K562 (cell line): ENCODE measurements around the gene MRPL10. TPM values are rescaled to one million over a fixed set of nuclear protein-coding genes. Genes with fewer than 3 reads are reported as not detected.
A peak's percentile ranks its signal among the peaks of the same experiment; 100 is the strongest.

ENCODE experiments used
- CSDE1 ChIP-seq, 2 experiments: fragments of 450-650 bp; IDR thresholded peaks; 2 replicates each; pipeline ENCODE4 v1.6.1; 2016; ENCODE audit warnings: mild to moderate bottlenecking in 1 of 2
- E2F8 ChIP-seq: fragments of 450-650 bp; IDR thresholded peaks from 2 replicates; pipeline ENCODE4 v1.7.1; 2018; ENCODE audit warnings: mild to moderate bottlenecking, low read depth; ENCODE audit not compliant: partially characterized antibody
- EWSR1 ChIP-seq: fragments of 450-650 bp; IDR thresholded peaks from 2 replicates; pipeline ENCODE4 v1.6.1; 2018; ENCODE audit warnings: borderline replicate concordance, mild to moderate bottlenecking, low read depth, moderate library complexity; ENCODE audit not compliant: partially characterized antibody
- FOXA1 ChIP-seq: fragments of 450-650 bp; IDR thresholded peaks from 2 replicates; pipeline ENCODE4 v1.6.1; 2016; ENCODE audit warnings: mild to moderate bottlenecking, borderline replicate concordance
- GTF2F1 ChIP-seq: IDR thresholded peaks from 2 replicates; pipeline ENCODE4 v1.6.1; 2011; ENCODE audit warnings: low read depth, low read length, improper control_type of control experiment
- HMG20A ChIP-seq: fragments of 450-650 bp; formaldehyde crosslinking; conservative IDR thresholded peaks from 2 replicates; pipeline ENCODE4 v1.4.0; 2020; ENCODE audit warnings: mild to moderate bottlenecking, mixed read lengths
- JUNB ChIP-seq: fragments of 450-650 bp; formaldehyde crosslinking; conservative IDR thresholded peaks from 2 replicates; pipeline ENCODE4 v1.4.0; 2020; ENCODE audit warnings: mild to moderate bottlenecking
- LCOR ChIP-seq: sonication (generic); formaldehyde crosslinking; IDR thresholded peaks from 2 replicates; pipeline ENCODE4 v1.8.0; 2022; ENCODE audit warnings: mild to moderate bottlenecking, missing genetic modification reagents
- NRF1 ChIP-seq, 2 experiments: fragments of 450-650 bp; IDR thresholded peaks in 1 of 2; conservative IDR thresholded peaks in 1 of 2; 2 replicates each; pipeline ENCODE4 v1.6.1; 2014; ENCODE audit warnings: mild to moderate bottlenecking in 2 of 2
- PRDM10 ChIP-seq: fragments of 450-650 bp; IDR thresholded peaks from 2 replicates; pipeline ENCODE4 v1.6.1; 2018; ENCODE audit not compliant: partially characterized antibody
- SMARCA5 ChIP-seq: fragments of 450-650 bp; IDR thresholded peaks from 2 replicates; pipeline ENCODE4 v1.6.1; 2016
- STAT5A ChIP-seq: IDR thresholded peaks from 2 replicates; pipeline ENCODE4 v1.6.1; 2012; ENCODE audit warnings: low read length, inconsistent platforms, borderline replicate concordance
- TEAD1 ChIP-seq, 2 experiments: fragments of 450-650 bp in 1 of 2; sonication (generic) in 1 of 2; formaldehyde crosslinking; IDR thresholded peaks; 2 replicates each; pipeline versions ENCODE4 v1.4.0 to v1.8.0; 2020 to 2022; ENCODE audit warnings: mild to moderate bottlenecking in 2 of 2, missing genetic modification reagents in 1 of 2
- TRIM24 ChIP-seq, 2 experiments: fragments of 450-650 bp; IDR thresholded peaks; 2 replicates each; pipeline ENCODE4 v1.6.1; 2016
- TSHZ1 ChIP-seq: fragments of 250-450 bp; sonication (Bioruptor Pico); IDR thresholded peaks from 2 replicates; pipeline ENCODE4 v1.4.0; 2020; ENCODE audit warnings: mild to moderate bottlenecking, moderate library complexity
- XRCC5 ChIP-seq: fragments of 200-400 bp; formaldehyde crosslinking; IDR thresholded peaks from 2 replicates; pipeline ENCODE4 v1.6.1; 2017; ENCODE audit warnings: low read depth, mild to moderate bottlenecking, low read length
- ZNF217 ChIP-seq: sonication (generic); formaldehyde crosslinking; IDR thresholded peaks from 2 replicates; pipeline ENCODE4 v1.8.0; 2022; ENCODE audit warnings: mild to moderate bottlenecking, missing genetic modification reagents
- ZNF274 ChIP-seq: IDR thresholded peaks from 2 replicates; pipeline ENCODE4 v1.6.1; 2011; ENCODE audit warnings: low read depth, mild to moderate bottlenecking, low read length, moderate library complexity, borderline replicate concordance
- ZNF707 ChIP-seq: fragments of 250-450 bp; sonication (Bioruptor Pico); conservative IDR thresholded peaks from 2 replicates; pipeline ENCODE4 v1.8.0; 2022; ENCODE audit warnings: inconsistent platforms, mild to moderate bottlenecking, moderate library complexity
- ZNF79 ChIP-seq: fragments of 250-450 bp; sonication (Bioruptor Pico); IDR thresholded peaks from 2 replicates; pipeline ENCODE4 v1.4.0; 2020; ENCODE audit warnings: low read depth, mild to moderate bottlenecking, moderate library complexity
- polyA plus RNA-seq, 8 experiments: library from polyadenylated mRNA; depleted of rRNA in 4 of 8; stranded (reverse) in 5 of 8; unstranded in 3 of 8; fragments of >200 nt; fragmentation: Nextera tagmentation in 2 of 8; fragmentation: Illumina TruSeq in 1 of 8; extraction: Ambion mirVana in 2 of 8; extraction: Trizol in 1 of 8; gene quantifications; 2 replicates each; pipeline versions ENCODE4 v1.2.1 to v1.2.3, GENCODE V29; 2011 to 2014; ENCODE audit warnings: inconsistent platforms in 1 of 8, missing spikeins in 1 of 8
- total RNA-seq, 7 experiments: library from RNA; depleted of rRNA in 6 of 7; stranded (reverse); fragments of >200 nt in 6 of 7; fragmentation: Illumina TruSeq in 2 of 7; extraction: Trizol in 2 of 7; gene quantifications; 2 replicates each; pipeline versions ENCODE4 v1.2.1 to v1.2.3, GENCODE V29; 2011 to 2021; ENCODE audit warnings: low replicate concordance in 1 of 7

Gene MRPL10
- total and polyA plus RNA-seq, 9 of the 15 experiments (the other 6 are each of a cell fraction or from before 2014, with no cell fraction given) = 27.8 to 105 (median 67.3) TPM

- TF ChIP-seq PRDM10 (no peak), TRIM24 (IDR thresholded peaks at IDR 0.05) (no peak), TSHZ1 (CRISPR knock-in tag) (no peak), XRCC5 (no peak), ZNF274 (no peak), GTF2F1 (no peak), ZNF707 (CRISPR knock-in tag) (no peak), ZNF217 (CRISPR knock-in tag) (no peak), LCOR (CRISPR knock-in tag) (no peak), HMG20A (CRISPR knock-in tag) (no peak), E2F8 (no peak), ZNF79 (CRISPR knock-in tag) (no peak), JUNB (CRISPR knock-in tag) (0 out of 2 replicates have a peak, but pooled peaks have one; percentile 32), EWSR1 (no peak), STAT5A (no peak), FOXA1 (no peak), NRF1 (conservative IDR thresholded peaks at IDR 0.05 in 1 of 2, IDR thresholded peaks at IDR 0.05 in 1 of 2) (peak; percentile 11 to 34; a peak in 1 of 4 replicates), SMARCA5 (no peak), TEAD1 (CRISPR knock-in tag; IDR thresholded peaks at IDR 0.05) (no peak), CSDE1 (IDR thresholded peaks at IDR 0.05) (no peak)
Measured at GRCh38 chr17:47810200-47810821, 21.0 kb downstream of the MRPL10 start (continued).
